Skin epidermis (tissue), 12 donors: ENCODE measurements around the gene MYL6B.

Experiments used
- H3K27ac ChIP-seq, 21 experiments: fragments of 200-600 bp; sonication (generic) in 11 of 21; one replicate each; pipeline ENCODE4 v1.5.0; 2020; ENCODE audit warnings: mild to moderate bottlenecking in 3 of 21, inconsistent platforms in 2 of 21, moderate library complexity in 2 of 21
- H3K4me3 ChIP-seq, 7 experiments: fragments of 200-600 bp; sonication (generic) in 2 of 7; one replicate each; pipeline ENCODE4 v1.5.0; 2020; ENCODE audit warnings: inconsistent platforms in 2 of 7, mild to moderate bottlenecking in 2 of 7, moderate library complexity in 1 of 7

Gene MYL6B

GRCh38 chr12:56152132-56152755 lies at the start of gene MYL6B:
TSS of gene MYL6B (plus strand) at chr12:56152587. CDS start at chr12:56153919, 1,332 bp downstream.
- peak within 1 kb of the TSS; percentile 40 to 64 (median 53) for H3K4me3 ChIP-seq
- peak within 1 kb of the TSS; percentile 66 to 97 (median 93) for H3K27ac ChIP-seq

DNA sequence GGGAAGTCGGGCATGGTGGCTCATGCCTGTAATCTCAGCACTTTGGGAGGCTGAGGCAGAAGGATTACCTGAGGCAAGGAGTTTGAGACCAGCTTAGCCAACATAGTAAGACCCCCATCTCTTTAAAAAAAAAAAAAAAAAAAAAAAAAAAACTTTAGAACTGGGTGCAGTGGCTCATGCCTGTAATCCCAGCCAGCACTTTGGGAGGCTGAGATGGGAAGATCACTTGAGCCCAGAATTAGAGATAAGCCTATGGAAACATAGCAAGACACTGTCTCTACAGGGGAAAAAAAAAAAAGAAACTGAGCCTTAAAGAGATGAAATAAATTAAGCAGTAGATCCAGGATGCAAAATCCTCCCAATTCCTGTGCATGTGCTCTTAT lies 49.7 kb upstream of the MYL6B start:
- Histone ChIP-seq H3K4me3 (peak overlapping the region in 1 of 7 experiments; percentile 62), H3K27ac (peak overlapping the region in 12 of 21 experiments; percentile 8 to 98 (median 92))

DNA sequence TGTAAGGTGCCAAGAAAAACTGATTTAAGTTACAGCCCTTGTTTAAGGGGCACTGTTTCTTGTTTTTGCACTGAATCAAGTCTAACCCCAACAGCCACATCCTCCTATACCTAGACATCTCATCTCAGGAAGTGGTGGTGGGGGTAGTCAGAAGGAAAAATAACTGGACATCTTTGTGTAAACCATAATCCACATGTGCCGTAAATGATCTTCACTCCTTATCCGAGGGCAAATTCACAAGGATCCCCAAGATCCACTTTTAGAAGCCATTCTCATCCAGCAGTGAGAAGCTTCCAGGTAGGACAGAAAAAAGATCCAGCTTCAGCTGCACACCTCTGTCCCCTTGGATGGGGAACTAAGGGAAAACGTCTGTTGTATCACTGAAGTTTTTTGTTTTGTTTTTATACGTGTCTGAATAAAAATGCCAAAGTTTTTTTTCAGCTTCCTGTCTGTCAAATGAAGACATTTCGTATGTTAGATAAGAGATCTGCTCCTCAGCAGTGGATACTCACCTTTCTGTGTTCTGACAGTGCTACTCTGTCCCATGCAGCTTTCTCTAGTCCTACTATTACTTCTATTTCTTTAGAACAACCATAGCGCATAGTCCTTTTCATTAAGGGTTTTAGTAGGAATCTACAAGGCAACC lies 49.2 kb upstream of the MYL6B start:
- peak overlapping the region in 6 of 7 experiments; percentile 55 to 89 (median 61) for H3K4me3 ChIP-seq
- peak overlapping the region in 20 of 21 experiments; percentile 66 to 98 (median 90) for H3K27ac ChIP-seq

DNA sequence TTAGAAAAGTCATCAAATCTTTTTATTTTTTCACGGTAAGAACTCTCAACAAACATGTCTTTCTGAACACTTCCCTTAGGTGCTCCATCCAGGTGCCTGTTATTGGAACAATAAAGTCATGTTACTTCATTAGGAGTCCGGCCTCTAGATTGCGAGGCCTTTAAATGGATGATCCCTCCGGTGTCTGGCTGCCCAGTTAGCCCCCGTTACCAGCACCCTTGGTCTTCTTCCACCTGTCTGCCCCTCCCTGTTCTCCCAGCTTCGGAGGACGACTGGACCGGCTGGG lies 48.6 kb upstream of the MYL6B start:
- Histone ChIP-seq H3K4me3 (peak overlapping the region; percentile 55 to 89 (median 62)), H3K27ac (peak overlapping the region in 20 of 21 experiments; percentile 66 to 98 (median 90))

- H3K27ac ChIP-seq: peak within 1 kb of the TSS; percentile 65 to 98 (median 90)
- H3K4me3 ChIP-seq: peak within 1 kb of the TSS; percentile 55 to 89 (median 62)
These were observed 48.1 kb upstream of the MYL6B start, which contains the start of gene PA2G4 for GRCh38 chr12:56104109-56104814. TSS of gene PA2G4 (plus strand) at chr12:56104559. CDS start at chr12:56104738, 179 bp downstream.

DNA sequence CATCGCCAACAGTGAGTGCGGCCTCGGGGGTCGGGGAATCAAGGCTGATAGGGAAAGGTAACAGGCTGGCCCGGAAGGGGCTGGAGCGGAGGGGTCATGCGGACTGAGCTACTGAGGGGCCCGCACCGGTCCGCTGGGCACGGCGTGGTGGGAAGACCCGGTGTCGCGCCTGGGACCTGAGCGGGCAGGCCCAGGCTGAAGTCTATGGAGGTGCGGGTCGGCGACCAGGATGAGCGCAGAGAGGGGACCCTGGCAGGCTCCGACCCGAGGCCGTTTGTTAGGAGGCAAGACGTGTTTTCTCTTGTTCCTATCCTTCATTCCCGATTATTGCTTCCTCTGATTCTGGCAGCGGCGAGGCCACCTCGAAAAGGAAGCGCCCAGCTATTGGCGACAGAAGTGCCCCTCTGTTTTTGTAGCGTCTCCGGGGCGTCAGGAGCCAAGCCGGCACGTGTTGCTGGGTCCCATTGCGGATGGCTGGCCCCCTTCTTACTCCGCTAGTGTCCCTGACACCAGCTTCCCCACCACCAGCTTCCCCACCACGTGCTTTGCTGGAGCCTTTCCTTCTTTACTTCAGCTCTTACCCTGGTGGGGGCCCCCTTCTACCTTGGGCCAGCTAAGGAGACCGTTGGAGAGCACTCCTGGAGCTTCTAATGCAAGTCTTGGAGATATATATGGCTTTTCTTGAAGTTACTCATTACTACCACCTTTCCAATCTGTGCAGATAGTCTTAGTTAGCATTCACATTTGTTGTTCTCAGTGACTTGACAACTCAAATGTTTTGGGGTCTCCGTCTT lies 47.4 kb upstream of the MYL6B start:
- Histone ChIP-seq H3K4me3 (peak overlapping the region; percentile 55 to 89 (median 62)), H3K27ac (peak overlapping the region; percentile 65 to 98 (median 90))

DNA sequence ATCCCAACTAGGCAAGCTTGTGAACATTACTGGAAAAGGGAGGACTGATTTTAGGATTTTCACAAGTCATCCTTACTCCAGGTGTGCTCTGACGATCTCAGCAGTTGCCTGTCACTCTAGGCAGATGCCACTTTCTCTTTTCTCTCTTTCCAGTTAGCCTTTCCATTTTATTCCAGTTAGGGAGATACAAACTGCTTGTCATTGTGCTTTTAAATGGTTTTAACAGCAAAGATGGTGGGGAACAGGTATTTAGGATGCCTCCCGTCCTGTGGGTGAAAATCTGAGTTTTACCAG lies 46.8 kb upstream of the MYL6B start:
- Histone ChIP-seq H3K4me3 (peak overlapping the region; percentile 55 to 89 (median 62)), H3K27ac (peak overlapping the region in 17 of 21 experiments; percentile 66 to 98 (median 91))

DNA sequence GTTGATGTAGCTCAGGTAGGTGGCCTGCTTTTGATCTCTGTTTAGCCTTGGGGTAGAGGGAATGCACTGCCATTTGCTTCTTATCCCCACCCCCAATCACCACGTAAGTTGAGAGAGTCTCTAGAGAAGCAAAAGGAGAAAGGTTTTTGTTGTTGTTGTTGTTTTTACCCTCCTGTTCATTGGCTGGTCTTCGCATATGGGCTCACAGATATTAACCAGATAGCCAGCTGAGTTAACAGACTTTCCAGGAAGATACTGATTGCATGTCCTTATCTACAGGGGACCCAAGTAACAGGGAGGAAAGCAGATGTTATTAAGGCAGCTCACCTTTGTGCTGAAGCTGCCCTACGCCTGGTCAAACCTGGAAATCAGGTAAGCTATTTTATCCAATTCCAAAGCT lies 45.1 kb upstream of the MYL6B start:
- Histone ChIP-seq H3K27ac (peak overlapping the region in 2 of 21 experiments; percentile 1 to 95), H3K4me3 (no peak overlapping the region)

DNA sequence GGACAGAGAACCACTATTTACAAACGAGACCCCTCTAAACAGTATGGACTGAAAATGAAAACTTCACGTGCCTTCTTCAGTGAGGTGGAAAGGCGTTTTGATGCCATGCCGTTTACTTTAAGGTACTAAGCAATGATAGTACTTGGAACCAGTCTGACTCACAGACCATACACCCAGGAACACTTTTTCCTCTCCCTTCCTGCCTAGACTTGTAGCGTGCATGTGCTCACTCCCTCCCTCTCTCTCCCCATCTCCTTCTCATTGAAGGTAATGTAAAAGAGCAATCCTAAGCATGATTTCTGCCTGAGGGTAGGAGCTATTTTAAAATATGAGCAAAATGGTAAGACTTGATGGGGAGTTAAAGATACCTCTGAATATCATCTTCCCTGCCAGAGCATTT lies 41.8 kb upstream of the MYL6B start:
- Histone ChIP-seq H3K27ac (peak overlapping the region in 8 of 21 experiments; percentile 5 to 59 (median 36)), H3K4me3 (no peak overlapping the region)

DNA sequence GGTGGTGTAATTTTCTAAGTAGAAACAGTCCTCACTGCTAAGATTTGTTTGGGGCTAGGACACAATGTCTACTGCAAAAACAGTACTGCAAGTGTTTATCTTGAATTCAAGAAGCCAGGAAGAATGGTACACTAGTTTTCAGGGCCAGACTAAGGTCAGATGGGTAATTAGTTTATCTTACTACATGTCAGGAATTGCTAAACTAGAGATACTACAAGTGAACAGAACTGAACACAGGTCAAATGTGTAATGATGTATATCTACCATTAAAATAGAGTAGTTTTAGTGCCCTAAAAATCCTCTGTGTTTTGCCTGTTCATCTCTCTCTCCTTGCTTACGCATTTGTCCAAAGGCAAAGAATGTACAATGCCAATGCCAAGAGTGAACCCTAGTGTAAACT lies 38.3 kb upstream of the MYL6B start:
- Histone ChIP-seq H3K4me3 (no peak overlapping the region), H3K27ac (peak overlapping the region in 3 of 21 experiments; percentile 17 to 92 (median 90))

DNA sequence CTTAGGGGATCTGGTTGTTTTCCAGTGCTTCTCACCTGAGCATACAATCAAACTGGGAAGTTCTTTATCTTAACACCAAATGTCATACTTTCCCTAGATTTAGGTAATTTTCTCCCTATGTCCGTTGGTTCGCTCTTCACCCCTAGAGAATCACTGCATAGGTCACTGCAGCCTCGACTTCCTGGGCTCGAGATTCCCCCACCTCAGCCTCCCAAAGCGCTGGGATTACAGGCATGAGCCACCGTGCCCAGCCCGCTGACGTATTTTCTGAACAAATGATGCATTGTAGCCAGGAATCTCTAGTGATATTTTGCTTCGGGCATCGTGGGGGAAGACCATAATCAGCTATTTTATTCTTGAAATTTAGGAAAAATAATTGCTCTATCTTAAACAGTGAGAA lies 37.1 kb upstream of the MYL6B start:
- H3K27ac ChIP-seq: peak overlapping the region in 19 of 21 experiments; percentile 83 to 96 (median 92)
- H3K4me3 ChIP-seq: peak overlapping the region; percentile 59 to 86 (median 76)

DNA sequence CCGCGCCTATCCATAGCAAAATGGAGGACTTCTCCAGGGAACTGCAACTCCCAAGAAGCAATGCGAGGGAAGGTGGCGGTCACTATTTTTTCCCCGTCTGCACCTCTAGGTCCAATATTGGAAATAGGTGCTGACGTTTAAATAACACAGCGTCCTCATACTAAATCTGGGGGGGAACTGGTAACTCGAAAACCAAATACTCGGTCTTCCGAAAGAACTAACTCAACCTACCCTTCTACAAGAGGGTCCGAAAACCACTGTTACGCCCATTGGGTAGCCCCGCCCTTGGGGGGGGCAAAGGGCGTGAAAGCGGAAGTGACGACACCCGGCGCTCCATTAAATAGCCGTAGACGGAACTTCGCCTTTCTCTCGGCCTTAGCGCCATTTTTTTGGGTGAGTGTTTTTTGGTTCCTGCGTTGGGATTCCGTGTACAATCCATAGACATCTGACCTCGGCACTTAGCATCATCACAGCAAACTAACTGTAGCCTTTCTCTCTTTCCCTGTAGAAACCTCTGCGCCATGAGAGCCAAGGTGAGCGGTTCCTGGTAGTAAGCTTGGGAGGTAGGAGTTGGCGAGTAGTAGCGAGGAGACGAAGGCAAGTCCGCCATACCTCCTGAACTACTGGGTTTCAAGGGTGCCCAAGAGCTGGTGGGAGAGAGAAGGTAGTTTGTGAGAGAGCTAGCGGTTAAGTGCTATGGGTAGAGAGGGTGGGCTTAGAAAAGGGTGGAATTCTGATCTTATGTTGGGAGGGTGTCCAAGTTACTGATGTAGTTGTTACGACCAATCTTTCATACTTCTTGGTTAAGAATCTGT lies 35.9 kb upstream of the MYL6B start, which contains the start of gene RPL41:
Gene RPL41, plus strand, starts transcription at position 367 of the 815 bp plus-strand sequence.
- Histone ChIP-seq H3K4me3 (peak within 1 kb of the TSS; percentile 59 to 86 (median 76)), H3K27ac (peak within 1 kb of the TSS; percentile 75 to 96 (median 92))

GRCh38 chr12:56117082-56117706 lies 35.2 kb upstream of the MYL6B start:
- H3K27ac ChIP-seq: peak overlapping the region; percentile 46 to 96 (median 92)
- peak overlapping the region; percentile 59 to 86 (median 76) for H3K4me3 ChIP-seq

- Histone ChIP-seq H3K4me3 (peak within 1 kb of the TSS; percentile 59 to 86 (median 76)), H3K27ac (peak within 1 kb of the TSS; percentile 66 to 96 (median 92))
These were observed 34.4 kb upstream of the MYL6B start, which contains the start of gene ZC3H10 for GRCh38 chr12:56117778-56118687. TSS of gene ZC3H10 (plus strand) at chr12:56118266. CDS start at chr12:56120563, 2,297 bp downstream.

- peak overlapping the region in 20 of 21 experiments; percentile 75 to 92 (median 87) for H3K27ac ChIP-seq
These were observed 33.6 kb upstream of the MYL6B start for GRCh38 chr12:56118688-56119357.

GRCh38 chr12:56119361-56119796 lies 33.0 kb upstream of the MYL6B start:
- H3K27ac ChIP-seq: peak overlapping the region in 13 of 21 experiments; percentile 29 to 92 (median 89)
- H3K4me3 ChIP-seq: peak overlapping the region in 4 of 7 experiments; percentile 72 to 86 (median 80)

More at GRCh38 chr12:56118688-56119357, 33.6 kb upstream of the MYL6B start:
- peak overlapping the region; percentile 59 to 86 (median 76) for H3K4me3 ChIP-seq
